ENCODE results near the gene PLA2G4B.

GRCh38 chr15:41810651-41811431, 27.8 kb upstream of the PLA2G4B start:
- TF ChIP-seq KAT7 (CRISPR knock-in tag; IDR thresholded peaks at IDR 0.05; ENCODE audit: borderline replicate concordance) (no peak), CTCF (IDR thresholded peaks at IDR 0.05) (no peak), SP1 (CRISPR knock-in tag; conservative IDR thresholded peaks at IDR 0.05) (no peak), TP53 (CRISPR knock-in tag; IDR thresholded peaks at IDR 0.05) (no peak), FOXP4 (CRISPR knock-in tag; IDR thresholded peaks at IDR 0.05) (no peak), NFYB (CRISPR knock-in tag; conservative IDR thresholded peaks at IDR 0.05; ENCODE audit: low read depth) (no peak), ATF2 (CRISPR knock-in tag; IDR thresholded peaks at IDR 0.05; ENCODE audit: borderline replicate concordance, low read depth) (no peak), TEAD4 (CRISPR knock-in tag; IDR thresholded peaks at IDR 0.05) (no peak), JUN (CRISPR knock-in tag; IDR thresholded peaks at IDR 0.05) (no peak)
